Activated CD8-positive, alpha-beta memory T cell treated with anti-CD3 and anti-CD28 coated beads, Interleukin-2, amount 10 ng/mL, durations not matched to agents 7 days and 5 days (primary cell): Measurements from ENCODE around the gene RP9. TPM values are rescaled to one million over a fixed set of nuclear protein-coding genes. Genes with fewer than 3 reads are reported as not detected.

Experiments
- ATAC-seq: fragments of 150-1000 bp; cut with Tn5 transposase; one replicate; pipeline ENCODE4 v1.10.0; 2021; ENCODE audit warnings: moderate library complexity
- CTCF ChIA-PET: fragments of 350-600 bp; sonication (Branson Sonifier 250); formaldehyde crosslinking; loops from one replicate; lab custom pipeline; 2021; ENCODE audit warnings: antibody characterized with exemption; lab: Charles Lee
- DNase-seq: peaks from one replicate; pipeline ENCODE4 v3.0.0-alpha.2; 2020
- H3K27ac Mint-ChIP-seq: one replicate; pipeline ENCODE4 v1.8.0; 2021; ENCODE audit warnings: mild to moderate bottlenecking, mixed read lengths
- H3K27me3 Mint-ChIP-seq: one replicate; pipeline ENCODE4 v1.8.0; 2021; ENCODE audit warnings: mixed read lengths
- H3K36me3 Mint-ChIP-seq: one replicate; pipeline ENCODE4 v1.8.0; 2021; ENCODE audit warnings: mild to moderate bottlenecking, mixed read lengths
- H3K4me1 Mint-ChIP-seq: one replicate; pipeline ENCODE4 v1.8.0; 2021; ENCODE audit warnings: mixed read lengths
- H3K4me3 Mint-ChIP-seq: one replicate; pipeline ENCODE4 v1.8.0; 2021; ENCODE audit warnings: mild to moderate bottlenecking, moderate library complexity, mixed read lengths
- H3K9me3 Mint-ChIP-seq: one replicate; pipeline ENCODE4 v1.8.0; 2022; ENCODE audit warnings: low read depth, mixed read lengths
- total RNA-seq, 2 experiments: library from RNA; stranded (reverse); gene quantifications; one replicate each; pipeline ENCODE4 v1.2.3, GENCODE V29; 2021

RP9 gene
- total RNA-seq, 2 experiments from 2014 or later, result 11.3 to 11.5 TPM

- H3K9me3 Mint-ChIP-seq, result no peaks in the 10 kb centered on the region
- H3K36me3 Mint-ChIP-seq, result peaks cover 5% of the 10 kb centered on the region
- H3K4me3 Mint-ChIP-seq, result no peak overlapping the region
- ATAC-seq, result peak; percentile 48
- peaks cover 43% of the 10 kb centered on the region for H3K4me1 Mint-ChIP-seq
- no peaks in the 10 kb centered on the region for H3K27me3 Mint-ChIP-seq
- no peak for DNase-seq
- CTCF ChIA-PET, result interaction anchor here (1.0 to 3.0 kb wide), 5 partner anchors 10 to 204 kb away, joined by 3 to 17 read pairs (median 3); no protein-coding TSS in a partner anchor
- no peak overlapping the region for H3K27ac Mint-ChIP-seq
Measured at GRCh38 chr7:33050535-33051318, 58.5 kb downstream of the RP9 start.

DNA sequence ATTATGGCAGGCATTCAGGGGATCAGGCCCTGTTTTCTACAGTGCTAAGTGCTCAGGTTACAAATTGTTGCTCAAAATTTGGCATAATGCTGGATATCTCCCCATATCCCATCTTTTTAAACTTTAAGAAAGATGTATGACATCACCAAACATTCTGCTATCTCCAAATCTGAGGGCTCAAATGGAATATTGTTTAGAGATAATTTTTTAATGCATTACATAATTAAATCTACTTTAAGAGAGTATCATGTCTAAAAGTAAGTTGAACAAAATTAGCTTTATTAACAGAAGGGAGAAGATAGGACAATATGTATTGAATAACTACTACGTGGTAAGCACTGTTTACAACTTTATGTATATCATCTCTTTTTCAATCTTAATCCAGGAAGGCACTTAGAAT is 60.5 kb downstream of the RP9 start:
- DNase-seq, result no peak
- no peak overlapping the region for H3K4me3 Mint-ChIP-seq
- H3K36me3 Mint-ChIP-seq, result peaks cover 2% of the 10 kb centered on the region
- no peak for ATAC-seq
- H3K4me1 Mint-ChIP-seq, result peaks cover 38% of the 10 kb centered on the region
- CTCF ChIA-PET, result interaction anchor here (0.9 to 1.7 kb wide), 5 partner anchors 11 to 250 kb away, joined by 3 to 8 read pairs (median 4); partner anchors contain the start of gene RP9
- H3K9me3 Mint-ChIP-seq, result no peaks in the 10 kb centered on the region
- H3K27ac Mint-ChIP-seq, result no peak overlapping the region
- H3K27me3 Mint-ChIP-seq, result no peaks in the 10 kb centered on the region

GRCh38 chr7:33048257-33048656 is 60.9 kb downstream of the RP9 start:
- no peaks in the 10 kb centered on the region for H3K9me3 Mint-ChIP-seq
- ATAC-seq, result no peak
- CTCF ChIA-PET, result interaction anchor here (1.3 to 1.6 kb wide), 2 partner anchors 11 to 60 kb away, joined by 4 read pairs; partner anchors contain the start of gene RP9
- no peak overlapping the region for H3K4me3 Mint-ChIP-seq
- H3K27ac Mint-ChIP-seq, result no peak overlapping the region
- no peaks in the 10 kb centered on the region for H3K27me3 Mint-ChIP-seq
- peaks cover 40% of the 10 kb centered on the region for H3K4me1 Mint-ChIP-seq
- no peak for DNase-seq
- peaks cover 2% of the 10 kb centered on the region for H3K36me3 Mint-ChIP-seq

DNA sequence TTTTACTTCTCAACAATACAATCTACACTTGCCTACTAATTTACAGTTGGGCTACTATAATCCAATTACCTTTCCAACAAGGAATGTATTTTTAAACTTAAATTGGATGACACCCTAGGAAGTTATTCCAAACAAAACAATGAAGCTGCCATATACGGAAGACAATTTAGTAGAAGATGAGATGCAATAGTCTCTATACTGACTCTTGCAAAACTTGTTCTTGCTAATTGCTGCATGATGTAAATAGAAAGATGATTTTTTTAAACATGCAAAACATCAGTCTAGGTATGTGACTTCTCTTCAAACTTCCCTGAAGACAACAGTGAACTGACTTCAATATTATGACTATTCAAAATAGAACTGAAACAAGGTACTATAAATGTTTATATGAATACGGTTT is 64.2 kb downstream of the RP9 start:
- DNase-seq (no peak), ATAC-seq (no peak)
- Mint-ChIP-seq H3K9me3 (no peaks in the 10 kb centered on the region), H3K27ac (no peak overlapping the region), H3K4me3 (no peak overlapping the region), H3K4me1 (peaks cover 25% of the 10 kb centered on the region), H3K36me3 (peaks cover 2% of the 10 kb centered on the region), H3K27me3 (no peaks in the 10 kb centered on the region)
- CTCF ChIA-PET, result interaction anchor here (2.4 kb wide), 1 partner anchor 199 kb away, joined by 6 read pairs; no protein-coding TSS in a partner anchor

Other genes starting within 250 kb of the RP9 start
- 10 to 100 TPM; 30.3 to 38.5 TPM for gene KBTBD2, start 217.6 kb downstream of the RP9 start, total RNA-seq
- gene FKBP9, start 152.0 kb downstream of the RP9 start, total RNA-seq, result 1 to 10 TPM in 1 of 2 experiments, under 1 TPM in 1; 0.53 to 1.5 TPM
- gene NT5C3A, start 46.6 kb downstream of the RP9 start, total RNA-seq, result 10 to 100 TPM; 52.7 to 81.4 TPM
- 10 to 100 TPM in 1 of 2 experiments, 1 to 10 TPM in 1; 9.8 to 10.2 TPM for gene BBS9, start 20.2 kb upstream of the RP9 start, total RNA-seq